Endothelial cell of hepatic sinusoid (primary cell): ENCODE measurements around the gene GSTT2B.
"Not testable (repeated sequence)": the region's sequence is repeated elsewhere in the genome, so short reads cannot be mapped to it uniquely, and the experiment has no call there.

ENCODE experiments used
- in situ Hi-C: cut with HindIII; loops from 2 replicates; pipeline ENCODE4 v1.10.0; 2017; ENCODE audit warnings: low sequenced_read_pairs

GSTT2B gene

GRCh38 chr22:23951383-23951782 lies 9.6 kb downstream of the GSTT2B start:
- in situ Hi-C loops = not testable (repeated sequence)

GRCh38 chr22:23949764-23950163 lies 11.2 kb downstream of the GSTT2B start:
- in situ Hi-C loops = not testable (repeated sequence)

DNA sequence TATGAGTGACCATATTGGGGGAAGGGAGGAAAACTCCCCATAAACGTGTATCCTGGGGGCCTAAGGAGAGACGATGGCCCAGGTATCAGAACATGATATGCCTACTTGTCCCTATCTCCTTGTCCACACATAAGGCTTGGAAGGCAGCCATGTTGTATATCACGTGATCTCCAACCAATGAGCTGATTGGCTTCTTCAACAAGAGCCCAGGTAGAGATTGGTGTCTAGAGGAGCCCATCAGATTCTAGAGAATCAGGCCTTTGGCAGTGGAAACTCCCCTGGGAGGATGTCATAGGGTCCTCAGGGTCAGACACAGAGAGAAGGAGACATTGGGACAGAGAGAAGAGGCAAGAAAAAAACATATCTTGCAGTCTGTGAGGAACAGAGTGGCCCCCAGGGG lies 13.6 kb downstream of the GSTT2B start:
- in situ Hi-C loops = not testable (repeated sequence)

- in situ Hi-C loops = not testable (repeated sequence)
These were observed 20.8 kb downstream of the GSTT2B start for GRCh38 chr22:23940166-23940565.

DNA sequence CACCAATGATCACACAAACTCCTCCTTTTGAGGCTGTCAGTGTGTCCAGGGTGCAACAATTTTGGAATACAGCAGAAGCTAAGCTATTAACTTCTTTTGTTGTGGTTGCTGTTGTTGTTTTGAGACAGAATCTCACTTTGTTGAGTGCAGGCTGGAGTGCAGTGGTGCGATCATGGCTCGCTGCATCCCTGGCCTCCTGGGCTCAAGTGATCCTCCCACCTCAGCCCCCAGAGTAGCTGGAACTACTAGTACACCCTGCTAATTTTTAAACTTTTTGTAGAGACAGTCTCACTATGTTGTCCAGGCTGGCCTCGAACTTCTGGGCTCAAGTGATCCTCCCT lies 22.0 kb downstream of the GSTT2B start:
- in situ Hi-C loops = no loop called here

- in situ Hi-C loops = no loop called here
These were observed 22.5 kb downstream of the GSTT2B start for GRCh38 chr22:23938328-23939016.

- in situ Hi-C loops = no loop called here
These were observed 34.4 kb downstream of the GSTT2B start for GRCh38 chr22:23926561-23926960.

- in situ Hi-C loops = no loop called here
These were observed 35.9 kb downstream of the GSTT2B start for GRCh38 chr22:23925020-23925606.

DNA sequence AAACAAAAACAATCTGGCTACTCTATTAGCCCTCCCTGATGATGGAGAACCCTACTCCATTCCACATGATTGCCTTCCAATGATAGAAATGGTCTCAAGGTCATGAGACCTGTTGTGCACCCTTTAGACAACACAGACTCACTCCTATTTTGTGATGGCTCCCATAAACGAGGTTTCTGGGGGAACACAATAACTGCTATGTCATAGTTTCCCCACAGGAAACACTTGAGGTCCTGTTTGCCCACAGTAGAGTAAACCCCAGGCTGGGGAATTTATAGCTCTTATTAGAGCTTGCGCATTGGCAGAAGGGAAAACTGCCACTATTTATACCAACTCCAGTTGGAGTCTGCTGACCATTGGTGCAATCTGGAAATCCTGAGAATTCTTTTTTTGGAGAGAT lies 38.1 kb downstream of the GSTT2B start:
- in situ Hi-C loops = no loop called here

DNA sequence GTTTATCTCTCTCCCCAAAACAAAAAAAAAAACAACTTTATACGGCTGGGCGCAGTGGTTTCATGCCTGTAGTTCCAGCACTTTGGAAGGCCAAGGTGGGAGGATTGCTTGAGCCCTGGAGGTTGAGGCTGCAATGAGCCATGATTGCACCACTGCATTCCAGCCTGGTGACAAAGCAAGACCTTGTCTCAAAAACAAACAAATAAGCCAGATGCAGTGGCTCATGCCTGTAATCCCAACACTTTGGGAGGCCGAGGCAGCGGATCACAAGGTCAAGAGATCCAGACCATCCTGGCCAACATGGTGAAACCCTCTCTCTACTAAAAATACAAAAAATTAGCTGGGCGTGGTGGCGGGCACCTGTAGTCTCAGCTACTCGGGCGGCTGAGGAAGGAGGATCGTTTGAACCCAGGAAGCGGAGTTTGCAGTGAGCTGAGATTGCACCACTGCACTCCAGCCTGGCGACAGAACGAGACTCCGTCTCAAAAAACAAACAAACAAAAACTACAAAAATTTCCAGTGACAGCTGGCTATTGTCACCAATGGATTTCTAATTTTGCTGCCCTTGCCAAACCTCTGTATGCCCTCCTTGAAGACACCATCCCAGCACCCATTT lies 39.3 kb downstream of the GSTT2B start:
- in situ Hi-C loops = not testable (repeated sequence)

GRCh38 chr22:23920267-23920611 lies 40.8 kb downstream of the GSTT2B start:
- in situ Hi-C loops = not testable (repeated sequence)

DNA sequence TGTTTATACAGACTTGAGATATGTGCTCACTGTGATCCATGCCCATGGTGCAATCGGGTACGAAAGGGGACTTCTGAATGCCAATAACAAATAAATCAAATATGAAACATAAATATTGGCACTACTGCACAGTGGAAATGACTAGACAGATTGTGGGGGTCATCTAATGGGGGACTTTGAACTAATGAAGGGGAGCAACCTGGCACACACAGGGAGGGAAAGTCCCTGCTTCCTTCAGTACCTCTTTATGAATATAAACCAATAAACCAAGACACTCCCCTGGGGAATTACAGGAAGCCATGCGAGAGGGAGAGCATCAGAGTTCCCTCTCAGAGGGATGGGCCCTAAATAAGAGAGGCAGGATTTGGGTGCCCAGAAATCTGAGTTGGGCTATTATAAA lies 45.7 kb downstream of the GSTT2B start:
- in situ Hi-C loops = no loop called here

DNA sequence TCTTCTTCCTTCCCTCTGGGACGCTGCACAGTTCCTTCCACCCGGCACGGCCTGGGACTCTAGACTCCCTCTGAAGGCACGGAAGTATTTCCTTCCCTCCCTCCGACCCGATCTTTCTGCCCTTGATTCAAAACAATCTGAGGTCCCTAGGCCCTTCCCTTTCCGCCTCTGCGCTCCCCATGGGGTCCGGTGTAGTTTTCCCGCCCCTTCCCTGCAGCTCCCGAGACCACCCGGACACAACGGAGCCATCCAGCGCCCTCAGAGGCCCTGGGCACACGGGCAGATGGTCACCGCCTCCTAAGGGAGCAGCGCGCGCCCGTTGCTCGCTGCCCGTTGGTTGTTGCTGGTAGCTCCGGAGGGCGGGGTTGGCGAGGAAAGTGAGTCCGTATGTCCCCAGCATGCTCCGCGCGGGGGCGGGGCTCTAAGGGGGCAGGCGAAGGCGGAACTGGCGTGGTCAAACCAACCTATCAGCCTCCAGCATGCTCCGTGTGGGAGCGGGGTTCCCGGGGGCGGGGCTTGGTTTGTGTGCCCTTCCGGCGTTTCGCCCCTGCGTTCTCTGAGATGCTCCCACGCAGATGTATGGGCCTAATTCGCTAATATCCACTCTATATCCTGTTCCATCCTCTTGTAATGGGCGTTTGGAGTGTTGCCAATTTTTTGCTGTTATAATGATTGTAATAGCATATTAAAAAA lies 47.2 kb downstream of the GSTT2B start:
- in situ Hi-C loops = no loop called here

- in situ Hi-C loops = no loop called here
These were observed 47.7 kb downstream of the GSTT2B start for GRCh38 chr22:23913306-23913660.

GRCh38 chr22:23912293-23912903 lies 48.6 kb downstream of the GSTT2B start:
- in situ Hi-C loops = no loop called here

GRCh38 chr22:23911318-23911980 lies 49.5 kb downstream of the GSTT2B start:
- in situ Hi-C loops = no loop called here

- in situ Hi-C loops = no loop called here
These were observed 50.4 kb downstream of the GSTT2B start for GRCh38 chr22:23910496-23911190.

DNA sequence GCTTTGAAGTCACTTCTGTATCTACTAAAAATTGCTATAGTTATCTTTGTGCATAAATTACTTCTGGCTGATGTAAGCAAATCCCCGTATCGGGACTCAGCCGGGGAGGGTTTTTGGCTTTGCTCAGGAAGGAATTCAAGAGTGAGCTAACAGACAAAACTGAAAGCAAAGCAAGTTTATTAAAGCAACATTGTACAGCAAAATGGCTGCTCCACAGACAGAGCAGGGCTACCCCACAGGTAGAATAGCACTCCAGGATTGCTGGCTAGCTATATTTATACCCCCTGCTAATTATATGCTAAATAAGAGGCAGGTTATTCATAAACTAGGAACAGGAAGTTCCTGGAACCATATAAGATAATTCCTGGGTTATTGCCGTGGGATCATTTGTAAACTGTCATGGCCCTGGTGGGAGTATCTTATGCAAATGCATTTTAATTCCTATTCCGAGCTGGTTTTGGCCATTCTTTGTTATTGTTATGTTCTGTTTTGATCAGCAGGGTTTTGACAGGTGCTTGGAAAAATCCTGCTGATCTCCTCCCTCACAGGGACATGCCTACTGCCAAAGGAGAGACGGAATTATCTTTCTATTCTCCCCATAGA lies 51.6 kb downstream of the GSTT2B start:
- in situ Hi-C loops = no loop called here

- in situ Hi-C loops = no loop called here
These were observed 52.3 kb downstream of the GSTT2B start for GRCh38 chr22:23908587-23909205.

DNA sequence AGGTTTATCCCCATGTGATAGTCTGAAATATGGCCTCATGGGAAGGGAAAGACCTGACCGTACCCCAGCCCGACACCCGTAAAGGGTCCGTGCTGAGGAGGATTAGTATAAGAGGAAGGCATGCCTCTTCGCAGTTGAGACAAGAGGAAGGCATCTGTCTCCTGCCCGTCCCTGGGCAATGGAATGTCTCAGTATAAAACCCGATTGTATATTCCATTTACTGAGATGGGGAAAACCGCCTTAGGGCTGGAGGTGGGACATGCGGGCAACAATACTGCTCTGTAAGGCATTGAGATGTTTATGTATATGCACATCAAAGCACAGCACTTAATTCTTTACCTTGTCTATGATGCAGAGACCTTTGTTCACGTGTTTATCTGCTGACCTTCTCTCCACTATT lies 53.6 kb downstream of the GSTT2B start:
- in situ Hi-C loops = not testable (repeated sequence)
